AG09319 (cell line): ENCODE measurements around the gene SRSF2.
"Not testable (repeated sequence)": the region's sequence is repeated elsewhere in the genome, so short reads cannot be mapped to it uniquely, and the experiment has no call there.

Experiments
- DNase-seq: peaks from one replicate; pipeline ENCODE4 v3.0.0-alpha.2; 2010; ENCODE audit warnings: low read depth; ENCODE audit errors: extremely low read depth
- TF ChIP-seq, protein P1 (sequence below): IDR thresholded peaks from 2 replicates; pipeline ENCODE4 v1.5.1; 2011; ENCODE audit warnings: low read depth, mild to moderate bottlenecking, inconsistent platforms, low read length, moderate library complexity

The SRSF2 gene

GRCh38 chr17:76727745-76728456, 9.2 kb downstream of the SRSF2 start:
- TF ChIP-seq, protein P1, sequence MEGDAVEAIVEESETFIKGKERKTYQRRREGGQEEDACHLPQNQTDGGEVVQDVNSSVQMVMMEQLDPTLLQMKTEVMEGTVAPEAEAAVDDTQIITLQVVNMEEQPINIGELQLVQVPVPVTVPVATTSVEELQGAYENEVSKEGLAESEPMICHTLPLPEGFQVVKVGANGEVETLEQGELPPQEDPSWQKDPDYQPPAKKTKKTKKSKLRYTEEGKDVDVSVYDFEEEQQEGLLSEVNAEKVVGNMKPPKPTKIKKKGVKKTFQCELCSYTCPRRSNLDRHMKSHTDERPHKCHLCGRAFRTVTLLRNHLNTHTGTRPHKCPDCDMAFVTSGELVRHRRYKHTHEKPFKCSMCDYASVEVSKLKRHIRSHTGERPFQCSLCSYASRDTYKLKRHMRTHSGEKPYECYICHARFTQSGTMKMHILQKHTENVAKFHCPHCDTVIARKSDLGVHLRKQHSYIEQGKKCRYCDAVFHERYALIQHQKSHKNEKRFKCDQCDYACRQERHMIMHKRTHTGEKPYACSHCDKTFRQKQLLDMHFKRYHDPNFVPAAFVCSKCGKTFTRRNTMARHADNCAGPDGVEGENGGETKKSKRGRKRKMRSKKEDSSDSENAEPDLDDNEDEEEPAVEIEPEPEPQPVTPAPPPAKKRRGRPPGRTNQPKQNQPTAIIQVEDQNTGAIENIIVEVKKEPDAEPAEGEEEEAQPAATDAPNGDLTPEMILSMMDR = no peak
- DNase-seq = no peak

DNA sequence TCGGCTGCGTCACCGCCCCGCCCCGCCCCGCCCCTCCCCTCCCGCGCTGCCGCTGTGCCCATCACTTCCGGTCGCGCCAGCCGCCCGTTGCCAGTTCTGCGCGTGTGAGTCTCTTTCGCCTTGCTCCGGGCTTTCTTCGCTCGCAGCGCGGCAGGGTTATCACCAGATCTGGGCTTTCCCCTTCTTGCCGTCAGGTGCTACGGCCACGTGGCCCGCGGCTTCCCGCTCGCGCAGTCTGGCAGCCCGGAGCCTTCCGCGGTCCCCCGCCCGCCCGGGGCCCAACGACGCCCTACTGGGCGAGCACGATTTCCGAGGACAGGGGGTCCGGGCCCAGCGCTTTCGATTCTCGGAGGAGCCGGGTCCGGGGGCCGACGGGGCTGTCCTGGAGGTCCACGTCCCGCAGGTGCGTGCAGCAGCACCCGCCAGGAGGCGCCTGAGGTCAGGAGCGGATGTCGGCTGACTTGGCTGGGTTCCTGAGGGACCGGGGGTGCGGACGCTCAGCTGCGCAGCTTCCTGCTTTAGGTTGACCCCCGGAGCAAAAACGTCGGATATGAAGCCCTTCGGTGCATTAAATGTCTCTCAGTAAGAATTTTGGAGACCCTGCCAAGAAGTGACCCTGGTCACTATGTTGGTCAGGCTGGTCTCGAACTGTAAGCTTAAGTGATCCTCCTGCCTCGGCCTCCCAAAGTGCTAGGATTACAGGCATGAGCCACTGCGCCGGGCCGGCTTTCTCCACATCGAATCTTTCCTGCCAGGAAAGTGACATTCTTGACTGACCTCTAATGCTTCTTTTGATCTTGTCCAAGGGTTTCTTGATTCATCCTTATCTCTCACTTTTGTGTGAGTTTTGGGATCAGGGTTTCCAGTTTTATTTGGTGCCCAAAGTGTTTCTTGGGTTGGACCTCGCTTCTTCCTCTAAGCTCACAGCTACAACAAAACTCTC, 10.1 kb downstream of the SRSF2 start, which contains the start of gene METTL23:
METTL23 (plus strand) TSS at position 64 of the 943 bp plus-strand sequence. CDS start 2,872 bp downstream, outside the sequence.
- no peak for DNase-seq
- TF ChIP-seq, protein P1 = peak; percentile 71

DNA sequence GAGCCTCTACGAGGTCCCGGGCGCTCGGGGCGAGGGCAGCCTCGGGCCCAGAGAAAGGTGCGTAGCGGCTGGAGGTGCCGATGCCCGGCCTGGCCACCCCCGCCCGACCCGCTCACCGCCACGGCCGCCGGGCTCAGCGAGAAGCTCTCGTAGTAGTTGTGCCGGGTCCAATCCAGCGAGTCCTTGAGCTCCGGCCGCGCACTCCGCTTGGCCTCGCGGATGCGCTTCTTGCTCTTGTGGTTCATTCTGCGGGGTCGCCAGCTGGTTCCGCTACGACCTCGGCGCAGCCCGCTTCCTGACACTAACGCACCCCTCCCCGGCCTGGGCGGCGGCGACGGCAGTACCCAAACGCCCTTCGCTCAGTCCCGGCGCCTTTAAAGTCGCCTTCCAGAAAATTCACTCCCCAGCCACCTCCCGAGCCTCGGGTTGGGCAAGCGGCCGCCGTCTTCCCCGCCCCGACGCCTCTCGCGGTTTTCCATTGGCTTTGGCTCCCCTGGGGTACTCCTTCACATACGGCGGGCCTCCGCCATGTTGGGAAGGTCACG, 10.8 kb downstream of the SRSF2 start, which contains the start of gene JMJD6:
JMJD6 (minus strand) TSS at position 376 of the 545 bp plus-strand sequence; CDS start at position 245, 131 bp downstream.
- peak; percentile 91 for DNase-seq

DNA sequence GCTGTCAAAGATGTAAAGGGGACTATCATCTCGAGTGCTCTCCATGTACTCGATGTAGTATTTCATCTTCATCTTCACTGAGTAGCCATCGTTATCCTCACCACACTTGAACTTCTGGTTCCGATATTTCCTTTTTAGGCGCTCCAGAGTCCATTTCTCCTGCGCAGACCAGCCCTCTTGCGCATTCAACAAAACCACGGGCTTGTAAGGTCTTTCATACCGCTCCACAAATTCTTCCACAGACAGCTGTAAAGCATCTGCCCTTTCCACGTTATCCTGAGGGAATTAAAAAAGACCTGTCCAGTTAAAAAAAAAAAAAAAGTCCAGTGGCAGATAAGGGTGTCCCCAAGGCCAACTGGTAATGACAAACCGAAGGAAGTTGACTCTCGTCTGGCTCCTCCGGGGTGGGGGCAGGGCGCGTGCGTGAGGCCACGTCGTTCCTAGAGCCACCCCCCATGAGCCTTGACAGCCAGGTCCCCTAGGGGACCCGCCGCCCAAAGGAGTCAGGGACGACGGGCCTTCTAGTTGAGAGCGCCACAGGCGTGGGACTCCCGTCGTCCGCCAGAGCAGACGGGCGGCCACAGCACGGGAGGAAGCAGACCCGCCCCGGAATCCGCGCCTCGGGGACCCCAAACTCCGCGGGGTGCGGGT, 11.4 kb downstream of the SRSF2 start:
- no peak for DNase-seq
- TF ChIP-seq, protein P1 = no peak

More for the DNA sequence above, 10.8 kb downstream of the SRSF2 start, which contains the start of gene JMJD6:
- TF ChIP-seq, protein P1 = no peak

GRCh38 chr17:76723812-76724211, 13.3 kb downstream of the SRSF2 start:
- TF ChIP-seq, protein P1 = no peak
- no peak for DNase-seq

DNA sequence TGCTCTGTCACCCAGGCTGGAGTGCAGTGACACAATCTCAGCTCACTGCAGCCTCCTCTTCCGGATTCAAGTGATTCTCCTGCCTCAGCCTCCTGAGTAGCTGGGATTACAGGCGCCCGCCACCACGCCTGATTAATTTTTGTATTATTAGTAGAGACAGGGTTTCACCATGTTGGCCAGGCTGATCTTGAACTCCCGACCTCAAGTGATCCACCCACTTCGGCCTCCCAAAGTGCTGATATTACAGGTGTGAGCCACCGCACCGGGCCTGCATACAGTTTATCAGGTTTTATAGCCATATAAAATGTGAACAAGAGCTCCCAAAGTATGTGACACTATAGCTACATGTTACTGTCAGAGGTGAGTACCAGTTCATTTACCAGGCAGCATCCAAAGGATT, 14.2 kb downstream of the SRSF2 start:
- not testable (repeated sequence) for DNase-seq

- no peak for DNase-seq
- TF ChIP-seq, protein P1 = no peak
Measured at GRCh38 chr17:76722279-76722678, 14.9 kb downstream of the SRSF2 start.
